RWPE1 (cell line): Measurements from ENCODE around the gene DOK1.
A peak's percentile ranks its signal among the peaks of the same experiment; 100 is the strongest.

Experiments used
- CTCF ChIA-PET: fragments of 350-600 bp; sonication (Branson Sonifier 250); formaldehyde crosslinking; extraction: SDS; loops from one replicate; lab custom pipeline; 2021; lab: Yijun Ruan, JAX
- POLR2A ChIA-PET: fragments of 400-600 bp; formaldehyde crosslinking; extraction: SDS; loops from one replicate; lab custom pipeline; 2020; ENCODE audit warnings: antibody characterized with exemption; ENCODE audit not compliant: low non-redundant PET; lab: Yijun Ruan, JAX
- DNase-seq: peaks from one replicate; pipeline ENCODE4 v3.0.0; 2012; ENCODE audit warnings: low spot score
- H3K27ac ChIP-seq: fragments of 450-650 bp; 2 replicates; pipeline ENCODE4 v1.5.1; 2017
- TF ChIP-seq, protein P1 (sequence below): fragments of 450-650 bp; conservative IDR thresholded peaks from 2 replicates; pipeline ENCODE4 v1.5.1; 2017; ENCODE audit warnings: low read depth, mild to moderate bottlenecking

Gene DOK1

DNA sequence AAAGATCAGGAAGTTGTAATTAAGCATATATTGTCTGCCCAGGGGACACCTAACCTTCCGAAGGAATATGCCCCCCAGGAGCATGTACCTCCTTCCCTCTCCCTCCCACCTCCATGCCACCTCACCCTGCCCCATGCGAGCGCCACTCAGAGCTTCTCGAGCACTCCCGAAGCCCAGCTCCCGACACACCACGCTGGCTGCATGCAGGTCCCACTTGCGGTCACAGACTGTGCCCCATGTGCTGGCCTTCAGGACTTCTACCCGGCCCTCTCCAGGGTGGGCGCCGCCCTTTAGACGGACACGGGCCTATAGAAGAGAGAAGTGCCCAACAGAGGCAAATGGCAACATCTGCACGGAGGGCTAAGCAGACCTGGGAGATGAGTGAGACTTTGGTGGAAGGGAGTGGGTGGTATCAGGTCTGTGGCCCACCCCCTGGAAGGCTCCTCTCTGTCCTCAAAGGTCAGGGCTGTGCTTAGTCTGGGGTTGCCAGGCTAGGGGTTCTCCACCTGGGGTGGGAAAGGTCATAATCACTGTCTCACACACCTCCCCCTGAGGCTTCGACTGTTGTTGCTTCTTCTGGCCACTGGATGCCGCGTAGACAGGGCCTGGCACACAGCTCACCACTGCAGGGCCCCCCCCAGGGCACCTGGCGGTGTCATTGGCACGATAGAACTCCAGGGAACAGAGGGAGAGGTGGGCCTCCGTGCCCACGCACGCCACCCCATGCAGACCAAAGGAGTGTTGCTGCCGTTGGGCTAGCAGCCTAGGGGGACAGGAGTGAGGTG is 18.2 kb upstream of the DOK1 start:
- POLR2A ChIA-PET, result no interaction called here

GRCh38 chr2:74537140-74537539 is 17.4 kb upstream of the DOK1 start:
- POLR2A ChIA-PET, result no interaction called here
- TF ChIP-seq, protein P1, sequence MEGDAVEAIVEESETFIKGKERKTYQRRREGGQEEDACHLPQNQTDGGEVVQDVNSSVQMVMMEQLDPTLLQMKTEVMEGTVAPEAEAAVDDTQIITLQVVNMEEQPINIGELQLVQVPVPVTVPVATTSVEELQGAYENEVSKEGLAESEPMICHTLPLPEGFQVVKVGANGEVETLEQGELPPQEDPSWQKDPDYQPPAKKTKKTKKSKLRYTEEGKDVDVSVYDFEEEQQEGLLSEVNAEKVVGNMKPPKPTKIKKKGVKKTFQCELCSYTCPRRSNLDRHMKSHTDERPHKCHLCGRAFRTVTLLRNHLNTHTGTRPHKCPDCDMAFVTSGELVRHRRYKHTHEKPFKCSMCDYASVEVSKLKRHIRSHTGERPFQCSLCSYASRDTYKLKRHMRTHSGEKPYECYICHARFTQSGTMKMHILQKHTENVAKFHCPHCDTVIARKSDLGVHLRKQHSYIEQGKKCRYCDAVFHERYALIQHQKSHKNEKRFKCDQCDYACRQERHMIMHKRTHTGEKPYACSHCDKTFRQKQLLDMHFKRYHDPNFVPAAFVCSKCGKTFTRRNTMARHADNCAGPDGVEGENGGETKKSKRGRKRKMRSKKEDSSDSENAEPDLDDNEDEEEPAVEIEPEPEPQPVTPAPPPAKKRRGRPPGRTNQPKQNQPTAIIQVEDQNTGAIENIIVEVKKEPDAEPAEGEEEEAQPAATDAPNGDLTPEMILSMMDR, result no peak
- H3K27ac ChIP-seq, result peak overlapping the region; percentile 22; the same call in 1 of the 2 replicates
- no peak for DNase-seq
- CTCF ChIA-PET, result no interaction called here

More for the DNA sequence above, 18.2 kb upstream of the DOK1 start:
- DNase-seq, result no peak
- H3K27ac ChIP-seq, result peak overlapping the region; percentile 22; the same call in 1 of the 2 replicates
- CTCF ChIA-PET, result no interaction called here
- TF ChIP-seq, protein P1, result no peak

DNA sequence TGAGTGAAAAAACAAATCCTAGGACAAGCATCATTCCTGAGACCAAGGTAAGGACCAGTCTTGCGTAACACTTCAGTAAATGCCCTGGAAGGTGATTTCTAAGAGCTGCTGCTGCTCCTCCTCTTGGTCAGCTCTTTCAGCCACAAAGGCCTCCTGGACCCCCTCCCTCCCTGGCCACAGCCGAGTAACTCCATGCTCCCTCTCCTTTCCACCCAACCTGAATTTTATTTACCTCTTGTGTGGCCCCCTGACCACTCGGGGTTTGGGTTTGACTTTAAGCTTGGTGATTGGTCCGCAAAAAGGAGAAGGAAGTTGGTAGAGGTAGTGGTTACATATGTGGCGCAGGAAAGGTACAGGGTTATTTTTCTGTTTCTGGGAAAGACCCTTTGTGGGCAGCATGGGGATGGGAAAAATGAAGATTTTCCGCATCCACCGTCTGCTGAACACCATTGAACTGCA is 15.6 kb upstream of the DOK1 start:
- CTCF ChIA-PET, result interaction anchor here (0.6 kb wide), 1 partner anchor 61 kb away, joined by 3 read pairs; no protein-coding TSS in a partner anchor

GRCh38 chr2:74540291-74540690 is 14.2 kb upstream of the DOK1 start:
- POLR2A ChIA-PET, result no interaction called here
- CTCF ChIA-PET, result interaction anchor here (0.6 kb wide), 1 partner anchor 33 kb away, joined by 3 read pairs; the partner anchor contains the start of gene PCGF1
- no peak overlapping the region for H3K27ac ChIP-seq
- TF ChIP-seq, protein P1, result no peak
- DNase-seq, result no peak

More for the DNA sequence above, 15.6 kb upstream of the DOK1 start:
- DNase-seq, result no peak
- TF ChIP-seq, protein P1, result no peak
- POLR2A ChIA-PET, result no interaction called here
- no peak overlapping the region for H3K27ac ChIP-seq

GRCh38 chr2:74542978-74543377 is 11.5 kb upstream of the DOK1 start:
- POLR2A ChIA-PET, result no interaction called here
- H3K27ac ChIP-seq, result no peak overlapping the region
- DNase-seq, result no peak
- TF ChIP-seq, protein P1, result no peak
- CTCF ChIA-PET, result no interaction called here

DNA sequence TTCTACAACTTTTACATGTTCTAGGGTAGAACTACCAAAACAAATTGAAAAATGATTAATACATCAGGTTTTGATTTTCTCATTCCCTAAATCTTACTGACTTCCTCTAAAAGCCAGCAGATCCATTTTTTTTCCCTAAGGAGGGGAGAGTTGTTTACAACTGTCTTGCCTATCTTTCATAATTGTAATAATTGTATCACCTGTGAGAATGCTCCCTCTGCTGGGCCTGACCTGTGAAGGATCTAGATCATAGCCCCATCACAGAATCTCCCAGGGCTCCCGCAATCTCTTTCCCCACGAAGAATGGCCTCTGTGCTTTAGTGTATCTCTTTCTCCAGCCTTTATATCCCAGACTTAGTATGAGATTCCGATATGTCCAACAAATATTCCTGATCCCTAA is 9.9 kb upstream of the DOK1 start:
- DNase-seq, result no peak
- H3K27ac ChIP-seq, result no peak overlapping the region
- ChIA-PET CTCF (interaction anchor here (0.6 to 1.1 kb wide), 5 partner anchors 9 to 193 kb away, joined by 3 to 6 read pairs (median 3); partner anchors contain the start of gene LOXL3), POLR2A (no interaction called here)
- TF ChIP-seq, protein P1, result no peak; the same call in 1 of the 2 replicates
